Heart right ventricle (tissue), 16 donors: ENCODE measurements around the gene RPP25L. TPM values are rescaled to one million over a fixed set of nuclear protein-coding genes. Genes with fewer than 3 reads are reported as not detected.

Experiments
- ATAC-seq, 8 donors: fragments of 200-7000 bp; cut with Tn5 transposase; one replicate each; pipeline ENCODE4 v1.9.1; 2020; ENCODE audit warnings: mild to moderate bottlenecking in 8 of 8, moderate library complexity in 8 of 8, moderate number of reproducible peaks in 1 of 8
- DNase-seq, 2 donors: peaks; one replicate each; pipeline ENCODE4 v3.0.0-alpha.2; 2020
- H3K27ac ChIP-seq, 10 donors: fragments of 200-600 bp; sonication (generic) in 2 of 10; one replicate each; pipeline versions ENCODE4 v1.5.0 to v1.8.0; 2020 to 2022; ENCODE audit warnings: mild to moderate bottlenecking in 3 of 10
- H3K27me3 ChIP-seq, 7 donors: fragments of 200-600 bp; one replicate each; pipeline ENCODE4 v1.8.0; 2021 to 2022; ENCODE audit warnings: mild to moderate bottlenecking in 2 of 7
- H3K36me3 ChIP-seq, 9 donors: fragments of 200-600 bp; sonication (generic) in 1 of 9; one replicate each; pipeline versions ENCODE4 v1.5.0 to v1.8.0; 2020 to 2022; ENCODE audit warnings: mild to moderate bottlenecking in 2 of 9
- H3K4me1 ChIP-seq, 9 donors: fragments of 200-600 bp; sonication (generic) in 1 of 9; one replicate each; pipeline versions ENCODE4 v1.5.0 to v1.8.0; 2020 to 2022; ENCODE audit warnings: mild to moderate bottlenecking in 4 of 9
- H3K4me3 ChIP-seq, 10 donors: fragments of 200-600 bp; sonication (generic) in 2 of 10; one replicate each; pipeline versions ENCODE4 v1.5.0 to v1.8.0; 2020 to 2022; ENCODE audit warnings: mild to moderate bottlenecking in 7 of 10, moderate library complexity in 2 of 10
- H3K9me3 ChIP-seq, 11 donors: fragments of 200-600 bp in 10 of 11; sonication (generic) in 2 of 11; one replicate each; pipeline versions ENCODE4 v1.5.0 to v1.8.0; 2013 to 2022; ENCODE audit warnings: mild to moderate bottlenecking in 2 of 11, control low read depth in 1 of 11, moderate library complexity in 1 of 11
- CTCF ChIP-seq, 9 donors: fragments of 200-600 bp; sonication (generic) in 2 of 9; IDR thresholded peaks; one replicate each; pipeline versions ENCODE4 v1.5.0 to v1.8.0; 2021 to 2022; ENCODE audit warnings: antibody characterized with exemption in 9 of 9, mild to moderate bottlenecking in 5 of 9, moderate library complexity in 1 of 9
- WGBS, 2 donors: extraction: QIAGEN DNeasy Blood & Tissue Kit; methylation state at CpG; one replicate each; pipeline ENCODE4 v1.1.7; 2013; ENCODE audit warnings: inconsistent platforms in 1 of 2; 5-methylcytosine and 5-hydroxymethylcytosine counted together
- intact Hi-C, 10 donors: fragments of 100-400 bp; cut with DNase I; formaldehyde crosslinking; loops; one replicate each; pipeline versions ENCODE4 v1.11.1 to v1.14.2; 2022
- polyA plus RNA-seq, 2 donors: library from polyadenylated mRNA; stranded (reverse); fragments of 200-250 nt; gene quantifications; one replicate each; pipeline ENCODE4 v1.2.3, GENCODE V29; 2013
- total RNA-seq, 10 donors: library from RNA; stranded (reverse); fragmentation: NEBNext Ultra II Directional in 3 of 10; extraction: Animal tissue kit (Norgen Biotek cat#: 25700) in 3 of 10; gene quantifications; one replicate each; pipeline versions ENCODE4 v1.2.1 to v1.2.4, GENCODE V29; 2021 to 2023
- donor health status: Arrhythmogenic right ventricular cardiomyopathy.
- donor health status: ischemic (EF 13 %, LVEDD 7.1; RV severe dilation, severe dysfunction).
- donor health status: healthy with polysubstance abuse.
- donor health status: DM: no; HTN: yes; CAD: no.
- donor health status: DM: no; HTN: no; CAD: no.
- donor health status: ischemic (EF 25% LVEDD 6.9; RV normal size, moderate dysfunction).
- donor health status: ischemic (EF 25% LVEDD 5.7; RV mildly dilated, moderate dysfunction).
- donor health status: healthy.
- donor health status: DM: yes; HTN: yes; CAD: no.
- donor health status: Ischemic cardiomyopathy.
- donor health status: ischemic (EF 35%, LVEDD 5.7; RV mildly dilated, moderate dysfunction).
- donor health status: nonischemic (EF 11% LVEDD 7.7; RV severe dilation, severe dysfunction).
- donor health status: DM: yes; HTN: yes; CAD: no.
- donor health status: PGD.
- donor health status: ischemic (EF 29% LVEDD 5.4; RV normal size, mild dysfunction).
- donor health status: nonischemic (EF 23%, LVEDD 6.1; RV moderate dilation, normal function).

The RPP25L gene
- total and polyA plus RNA-seq, 12 donors: 29.2 to 51.0 (median 39.2) TPM

GRCh38 chr9:34588671-34589635 is 22.9 kb downstream of the RPP25L start:
- Histone ChIP-seq H3K36me3 (no peaks in the 10 kb centered on the region), H3K4me3 (peak overlapping the region in 9 of 10 donors; percentile 25 to 57 (median 51)), H3K4me1 (peaks cover 16 to 52% (median 36%) of the 10 kb centered on the region in 9 donors), H3K27me3 (peaks cover 0 to 97% (median 77%) of the 10 kb centered on the region in 7 donors), H3K27ac (no peak overlapping the region), H3K9me3 (no peaks in the 10 kb centered on the region)
- intact Hi-C loops: no loop called here
- no peak for TF ChIP-seq CTCF (IDR thresholded peaks at IDR 0.05)
- 2 to 3% methylated on average over 72 to 86 of the region's 86 CpGs for WGBS, 2 donors
- ATAC-seq (no peak), DNase-seq (no peak)

- Histone ChIP-seq H3K4me3 (no peak overlapping the region), H3K9me3 (no peaks in the 10 kb centered on the region), H3K4me1 (peaks cover 11 to 35% (median 25%) of the 10 kb centered on the region in 9 donors), H3K27ac (no peak overlapping the region), H3K36me3 (no peaks in the 10 kb centered on the region), H3K27me3 (peaks cover 0 to 89% (median 79%) of the 10 kb centered on the region in 7 donors)
- no peak for DNase-seq
- WGBS, 2 donors: 64 to 79% methylated on average over 2 of the region's 2 CpGs
- ATAC-seq: no peak
- TF ChIP-seq CTCF (IDR thresholded peaks at IDR 0.05): no peak
- intact Hi-C loops: no loop called here
Observed at GRCh38 chr9:34587271-34587670, 24.6 kb downstream of the RPP25L start.

GRCh38 chr9:34585946-34586669 is 25.8 kb downstream of the RPP25L start:
- intact Hi-C loops: no loop called here
- TF ChIP-seq CTCF (IDR thresholded peaks at IDR 0.05): no peak
- Histone ChIP-seq H3K36me3 (no peaks in the 10 kb centered on the region), H3K4me1 (peaks cover 7 to 25% (median 16%) of the 10 kb centered on the region in 9 donors), H3K27ac (no peak overlapping the region), H3K9me3 (no peaks in the 10 kb centered on the region), H3K4me3 (no peak overlapping the region), H3K27me3 (peaks cover 0 to 83% (median 74%) of the 10 kb centered on the region in 7 donors)
- no peak for DNase-seq
- no peak for ATAC-seq
- 43 to 47% methylated on average over 11 of the region's 11 CpGs for WGBS, 2 donors

GRCh38 chr9:34584970-34585369 is 26.9 kb downstream of the RPP25L start:
- no peak for ATAC-seq
- Histone ChIP-seq H3K27ac (no peak overlapping the region), H3K4me3 (no peak overlapping the region), H3K27me3 (peaks cover 0 to 83% (median 72%) of the 10 kb centered on the region in 7 donors), H3K4me1 (peaks cover 0 to 13% (median 9%) of the 10 kb centered on the region in 9 donors), H3K9me3 (no peaks in the 10 kb centered on the region), H3K36me3 (no peaks in the 10 kb centered on the region)
- no peak for DNase-seq
- 83 to 84% methylated on average over 5 of the region's 5 CpGs for WGBS, 2 donors
- no peak for TF ChIP-seq CTCF (IDR thresholded peaks at IDR 0.05)
- intact Hi-C loops: no loop called here
